Endothelial cell of umbilical vein (primary cell): ENCODE measurements around the gene ATP2B2. TPM values are rescaled to one million over a fixed set of nuclear protein-coding genes. Genes with fewer than 3 reads are reported as not detected.

ENCODE experiments used
- BruUV-seq: library from RNA; stranded (reverse); fragments of 400-500 nt; replicated peaks from 2 replicates; lab custom pipeline; 2021; lab: Mats Ljungman, UMichigan
- CTCF ChIA-PET: fragments of 300-600, 350-600 bp; sonication (Branson Sonifier 250); formaldehyde crosslinking; loops from one replicate; lab custom pipeline; 2021; ENCODE audit warnings: antibody characterized with exemption, inconsistent platforms; lab: Charles Lee
- POLR2A ChIA-PET: fragments of 300-600, 350-600 bp; sonication (Branson Sonifier 250); formaldehyde crosslinking; loops from one replicate; lab custom pipeline; 2021; ENCODE audit warnings: antibody characterized with exemption, inconsistent platforms; lab: Charles Lee
- DNase-seq: peaks from one replicate; pipeline ENCODE4 v3.0.0-alpha.2; 2011; ENCODE audit warnings: low read depth, low spot score
- FAIRE-seq: peaks from 2 replicates; lab custom pipeline; 2011; peaks lifted over from hg19 to GRCh38; lab: Jason Lieb, UNC
- H2AFZ ChIP-seq: 2 replicates; pipeline ENCODE4 v1.6.0; 2012; ENCODE audit warnings: low read depth, low read length, control low read depth, inconsistent platforms
- H3K27ac ChIP-seq: 2 replicates; pipeline ENCODE4 v1.5.1; 2011; ENCODE audit warnings: low read depth, mild to moderate bottlenecking, control low read depth, low read length, moderate library complexity; ENCODE audit not compliant: insufficient read depth
- H3K27me3 ChIP-seq, 2 experiments: 2 replicates each; pipeline versions ENCODE4 v1.6.0 to v1.6.1; 2011; ENCODE audit warnings: low read length in 2 of 2, mixed read lengths in 1 of 2; ENCODE audit not compliant: control insufficient read depth in 2 of 2, insufficient read depth in 2 of 2
- H3K36me3 ChIP-seq, 2 experiments: 2 replicates in 1 of 2; 3 replicates in 1 of 2; pipeline ENCODE4 v1.5.1; 2011; ENCODE audit warnings: low read length in 2 of 2, mild to moderate bottlenecking in 1 of 2, moderate library complexity in 1 of 2; ENCODE audit not compliant: control insufficient read depth in 2 of 2, insufficient read depth in 2 of 2; ENCODE audit errors: extremely low read depth in 1 of 2
- H3K4me1 ChIP-seq: 3 replicates; pipeline ENCODE4 v1.5.1; 2011; ENCODE audit warnings: mild to moderate bottlenecking, low read length; ENCODE audit not compliant: control insufficient read depth, insufficient read depth; ENCODE audit errors: extremely low read depth
- H3K4me2 ChIP-seq: 2 replicates; pipeline ENCODE4 v1.6.1; 2011; ENCODE audit warnings: low read length, control low read depth, mixed read lengths; ENCODE audit not compliant: insufficient read depth
- H3K4me3 ChIP-seq, 3 experiments: fragments of 200-600 bp in 1 of 3; sonication (generic), shearing (Covaris generic) in 1 of 3; replicated peaks in 1 of 3; 2 replicates each; pipeline ENCODE4 v1.5.1; 2011 to 2016; ENCODE audit warnings: control low read depth in 3 of 3, low read length in 3 of 3, mild to moderate bottlenecking in 2 of 3, inconsistent platforms in 1 of 3, low read depth in 1 of 3, moderate library complexity in 1 of 3; ENCODE audit not compliant: insufficient read depth in 1 of 3
- H3K79me2 ChIP-seq: 2 replicates; pipeline ENCODE4 v1.6.0; 2012; ENCODE audit warnings: low read length, inconsistent platforms; ENCODE audit not compliant: control insufficient read depth, insufficient read depth
- H3K9ac ChIP-seq: replicated peaks from 2 replicates; pipeline ENCODE3; 2011; ENCODE audit warnings: low read length, control low read depth; ENCODE audit not compliant: insufficient read depth; ENCODE audit errors: extremely low read depth
- H3K9me1 ChIP-seq: replicated peaks from 3 replicates; pipeline ENCODE4 v1.6.0; 2011; ENCODE audit warnings: mild to moderate bottlenecking, low read length; ENCODE audit not compliant: control insufficient read depth, insufficient read depth; ENCODE audit errors: extremely low read depth
- H3K9me3 ChIP-seq: replicated peaks from 2 replicates; pipeline ENCODE4 v1.5.1; 2012; ENCODE audit warnings: low read length, inconsistent platforms; ENCODE audit not compliant: control insufficient read depth, insufficient read depth
- H4K20me1 ChIP-seq: replicated peaks from 2 replicates; pipeline ENCODE3; 2011; ENCODE audit warnings: mild to moderate bottlenecking, low read length; ENCODE audit not compliant: control insufficient read depth, insufficient read depth; ENCODE audit errors: extremely low read depth
- EZH2 ChIP-seq: IDR thresholded peaks from 2 replicates; pipeline ENCODE4 v1.6.1; 2012; ENCODE audit warnings: borderline replicate concordance, low read depth, mild to moderate bottlenecking, moderate library complexity, low read length, inconsistent platforms; ENCODE audit not compliant: severe bottlenecking
- FOS ChIP-seq: IDR thresholded peaks from 2 replicates; pipeline ENCODE4 v1.6.1; 2011; ENCODE audit warnings: mild to moderate bottlenecking, low read length, moderate library complexity, borderline replicate concordance; ENCODE audit not compliant: insufficient read depth
- GATA2 ChIP-seq: IDR thresholded peaks from 2 replicates; pipeline ENCODE4 v1.7.0; 2011; ENCODE audit warnings: low read depth, mild to moderate bottlenecking, moderate library complexity, mixed read lengths, low read length; ENCODE audit not compliant: insufficient read length, insufficient read depth
- JUN ChIP-seq: IDR thresholded peaks from 2 replicates; pipeline ENCODE4 v1.6.1; 2011; ENCODE audit warnings: borderline replicate concordance, low read depth; ENCODE audit not compliant: insufficient read length, insufficient read depth
- MYC ChIP-seq: IDR thresholded peaks from one replicate; pipeline ENCODE4 v1.6.1; 2011; ENCODE audit warnings: mild to moderate bottlenecking, low read depth, low read length
- POLR2A ChIP-seq: IDR thresholded peaks from 2 replicates; pipeline ENCODE4 v1.6.1; 2012; ENCODE audit warnings: low read depth, mild to moderate bottlenecking, control low read depth, low read length
- POLR2AphosphoS5 ChIP-seq: IDR thresholded peaks from 2 replicates; pipeline ENCODE4 v1.6.1; 2012; ENCODE audit warnings: low read depth, mild to moderate bottlenecking, control low read depth, low read length, moderate library complexity; ENCODE audit not compliant: insufficient read depth
- dilution Hi-C: fragments of 300-500 bp; cut with MboI; formaldehyde crosslinking; loops from one replicate; pipeline ENCODE4 v1.15.0; 2019; ENCODE audit warnings: low sequenced_read_pairs; ENCODE audit not compliant: extremely low pct_ligation_motif_present
- intact Hi-C: fragments of 100-400 bp; cut with micrococcal nuclease; formaldehyde crosslinking; loops from one replicate; pipeline ENCODE4 v1.10.0; 2022
- polyA plus RNA-seq, 4 experiments: library from polyadenylated mRNA; depleted of rRNA in 3 of 4; stranded (reverse) in 3 of 4; unstranded in 1 of 4; fragments of >200 nt; gene quantifications; 2 replicates each; pipeline versions ENCODE4 v1.2.1 to v1.2.3, GENCODE V29; 2011 to 2012; ENCODE audit warnings: missing spikeins in 1 of 4
- total RNA-seq: library from RNA; stranded (reverse); gene quantifications from 2 replicates; pipeline ENCODE4 v1.2.3, GENCODE V29; 2021
- TF ChIP-seq, protein P1 (sequence below), 2 donors: IDR thresholded peaks; 1 replicate in 1 of 2; 2 replicates in 1 of 2; pipeline ENCODE4 v1.5.1; 2011; ENCODE audit warnings: low read length in 2 of 2, mild to moderate bottlenecking in 2 of 2, moderate library complexity in 2 of 2, control low read depth in 1 of 2, inconsistent platforms in 1 of 2, low read depth in 1 of 2; ENCODE audit not compliant: insufficient read depth in 1 of 2; ENCODE audit errors: extremely low read depth in 1 of 2
- TF ChIP-seq, protein P2 (sequence below): IDR thresholded peaks from 2 replicates; pipeline ENCODE4 v1.6.1; 2011; ENCODE audit not compliant: insufficient read depth, insufficient read length

Gene ATP2B2
- total and polyA plus RNA-seq, 2 donors (not counting 3 experiments of a cell fraction or from before 2014, with no cell fraction given), result not detected

DNA sequence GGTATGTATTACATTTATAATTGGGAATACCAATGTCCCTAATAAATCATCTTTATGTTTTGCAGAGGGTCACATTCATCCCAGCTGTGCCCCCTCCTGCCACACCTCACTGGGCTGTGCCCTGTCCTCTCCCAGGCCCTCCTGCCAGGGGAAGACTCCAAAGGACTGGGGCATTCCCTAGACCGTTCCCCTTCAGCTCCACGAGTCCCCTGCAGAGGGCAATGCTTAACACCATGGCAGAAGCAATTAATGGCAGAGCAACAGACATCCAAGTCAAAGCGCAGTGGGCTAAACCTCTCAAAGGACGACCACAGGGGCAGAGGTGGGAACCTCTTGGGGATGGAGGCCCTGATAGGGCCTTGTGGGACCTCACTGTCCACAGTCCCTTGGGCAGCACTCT lies 113.1 kb downstream of the ATP2B2 start:
- ChIA-PET CTCF (interaction anchor here (0.6 kb wide), 1 partner anchor 71 kb away, joined by 3 read pairs; the partner anchor contains the start of gene SEC13), POLR2A (no interaction called here)
- Histone ChIP-seq H3K9me3 (no peaks in the 10 kb centered on the region), H2AFZ (no peak overlapping the region), H3K4me2 (no peak overlapping the region), H3K9me1 (no peaks in the 10 kb centered on the region), H3K27me3 (no peaks in the 10 kb centered on the region), H4K20me1 (no peaks in the 10 kb centered on the region), H3K79me2 (no peaks in the 10 kb centered on the region), H3K4me1 (no peaks in the 10 kb centered on the region), H3K36me3 (no peaks in the 10 kb centered on the region), H3K27ac (no peak overlapping the region), H3K4me3 (no peak overlapping the region), H3K9ac (no peak overlapping the region)
- no peak for TF ChIP-seq MYC
- no peak for TF ChIP-seq EZH2
- TF ChIP-seq, protein P1, sequence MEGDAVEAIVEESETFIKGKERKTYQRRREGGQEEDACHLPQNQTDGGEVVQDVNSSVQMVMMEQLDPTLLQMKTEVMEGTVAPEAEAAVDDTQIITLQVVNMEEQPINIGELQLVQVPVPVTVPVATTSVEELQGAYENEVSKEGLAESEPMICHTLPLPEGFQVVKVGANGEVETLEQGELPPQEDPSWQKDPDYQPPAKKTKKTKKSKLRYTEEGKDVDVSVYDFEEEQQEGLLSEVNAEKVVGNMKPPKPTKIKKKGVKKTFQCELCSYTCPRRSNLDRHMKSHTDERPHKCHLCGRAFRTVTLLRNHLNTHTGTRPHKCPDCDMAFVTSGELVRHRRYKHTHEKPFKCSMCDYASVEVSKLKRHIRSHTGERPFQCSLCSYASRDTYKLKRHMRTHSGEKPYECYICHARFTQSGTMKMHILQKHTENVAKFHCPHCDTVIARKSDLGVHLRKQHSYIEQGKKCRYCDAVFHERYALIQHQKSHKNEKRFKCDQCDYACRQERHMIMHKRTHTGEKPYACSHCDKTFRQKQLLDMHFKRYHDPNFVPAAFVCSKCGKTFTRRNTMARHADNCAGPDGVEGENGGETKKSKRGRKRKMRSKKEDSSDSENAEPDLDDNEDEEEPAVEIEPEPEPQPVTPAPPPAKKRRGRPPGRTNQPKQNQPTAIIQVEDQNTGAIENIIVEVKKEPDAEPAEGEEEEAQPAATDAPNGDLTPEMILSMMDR (IDR thresholded peaks at IDR 0.05; ENCODE audit: extremely low read depth in 1 of 2, insufficient read depth in 1 of 2, low read depth in 1 of 2, low read length in 2 of 2), result no peak
- TF ChIP-seq, protein P2, sequence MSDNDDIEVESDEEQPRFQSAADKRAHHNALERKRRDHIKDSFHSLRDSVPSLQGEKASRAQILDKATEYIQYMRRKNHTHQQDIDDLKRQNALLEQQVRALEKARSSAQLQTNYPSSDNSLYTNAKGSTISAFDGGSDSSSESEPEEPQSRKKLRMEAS, result no peak
- no peak for TF ChIP-seq JUN
- no peak for TF ChIP-seq GATA2
- TF ChIP-seq POLR2AphosphoS5, result no peak
- no peak for TF ChIP-seq FOS
- no peak for TF ChIP-seq POLR2A
- FAIRE-seq (no peak), DNase-seq (no peak)
- intact Hi-C loops (no loop called here), dilution Hi-C loops (no loop called here)
- no TSS peak for BruUV-seq
